GM06990 (cell line): ENCODE data around the gene PABPN1.
"Not testable (repeated sequence)": the region's sequence is repeated elsewhere in the genome, so short reads cannot be mapped to it uniquely, and the experiment has no call there.

ENCODE experiments used
- DNase-seq: peaks from one replicate; pipeline ENCODE4 v3.0.0-alpha.2; 2011; ENCODE audit not compliant: insufficient read length; ENCODE audit errors: extremely low read depth
- H3K27me3 ChIP-seq: replicated peaks from 2 replicates; pipeline ENCODE4 v1.6.0; 2011; ENCODE audit warnings: low read length; ENCODE audit not compliant: control insufficient read depth, insufficient read depth
- H3K36me3 ChIP-seq: 2 replicates; pipeline ENCODE4 v1.5.1; 2011; ENCODE audit warnings: low read length; ENCODE audit not compliant: control insufficient read depth, insufficient read depth
- H3K4me3 ChIP-seq: replicated peaks from 2 replicates; pipeline ENCODE4 v1.5.1; 2011; ENCODE audit warnings: low read depth, mild to moderate bottlenecking, control low read depth, low read length
- TF ChIP-seq, protein P1 (sequence below): IDR thresholded peaks from 2 replicates; pipeline ENCODE4 v1.5.1; 2011; ENCODE audit warnings: low read length, control low read depth, mild to moderate bottlenecking, inconsistent platforms; ENCODE audit not compliant: insufficient read depth, poor library complexity, severe bottlenecking

Gene PABPN1

DNA sequence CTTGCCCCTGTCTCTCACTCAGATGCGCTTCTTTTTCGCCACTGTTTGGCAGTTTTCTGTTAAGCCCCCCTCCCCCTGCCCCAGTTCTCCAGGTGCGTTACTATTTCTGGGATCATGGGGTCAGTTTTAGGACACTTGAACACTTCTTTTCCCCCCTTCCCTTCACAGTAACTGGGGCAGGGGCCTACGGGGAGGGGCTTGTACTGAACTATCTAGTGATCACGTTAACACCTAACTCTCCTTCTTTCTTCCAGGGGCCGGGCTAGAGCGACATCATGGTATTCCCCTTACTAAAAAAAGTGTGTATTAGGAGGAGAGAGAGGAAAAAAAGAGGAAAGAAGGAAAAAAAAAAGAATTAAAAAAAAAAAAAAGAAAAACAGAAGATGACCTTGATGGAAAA, 3.7 kb downstream of the PABPN1 start:
- no peak overlapping the region for H3K4me3 ChIP-seq
- H3K27me3 ChIP-seq: no peaks in the 10 kb centered on the region
- DNase-seq: no peak
- TF ChIP-seq, protein P1, sequence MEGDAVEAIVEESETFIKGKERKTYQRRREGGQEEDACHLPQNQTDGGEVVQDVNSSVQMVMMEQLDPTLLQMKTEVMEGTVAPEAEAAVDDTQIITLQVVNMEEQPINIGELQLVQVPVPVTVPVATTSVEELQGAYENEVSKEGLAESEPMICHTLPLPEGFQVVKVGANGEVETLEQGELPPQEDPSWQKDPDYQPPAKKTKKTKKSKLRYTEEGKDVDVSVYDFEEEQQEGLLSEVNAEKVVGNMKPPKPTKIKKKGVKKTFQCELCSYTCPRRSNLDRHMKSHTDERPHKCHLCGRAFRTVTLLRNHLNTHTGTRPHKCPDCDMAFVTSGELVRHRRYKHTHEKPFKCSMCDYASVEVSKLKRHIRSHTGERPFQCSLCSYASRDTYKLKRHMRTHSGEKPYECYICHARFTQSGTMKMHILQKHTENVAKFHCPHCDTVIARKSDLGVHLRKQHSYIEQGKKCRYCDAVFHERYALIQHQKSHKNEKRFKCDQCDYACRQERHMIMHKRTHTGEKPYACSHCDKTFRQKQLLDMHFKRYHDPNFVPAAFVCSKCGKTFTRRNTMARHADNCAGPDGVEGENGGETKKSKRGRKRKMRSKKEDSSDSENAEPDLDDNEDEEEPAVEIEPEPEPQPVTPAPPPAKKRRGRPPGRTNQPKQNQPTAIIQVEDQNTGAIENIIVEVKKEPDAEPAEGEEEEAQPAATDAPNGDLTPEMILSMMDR: no peak
- H3K36me3 ChIP-seq: peaks cover 15% of the 10 kb centered on the region

DNA sequence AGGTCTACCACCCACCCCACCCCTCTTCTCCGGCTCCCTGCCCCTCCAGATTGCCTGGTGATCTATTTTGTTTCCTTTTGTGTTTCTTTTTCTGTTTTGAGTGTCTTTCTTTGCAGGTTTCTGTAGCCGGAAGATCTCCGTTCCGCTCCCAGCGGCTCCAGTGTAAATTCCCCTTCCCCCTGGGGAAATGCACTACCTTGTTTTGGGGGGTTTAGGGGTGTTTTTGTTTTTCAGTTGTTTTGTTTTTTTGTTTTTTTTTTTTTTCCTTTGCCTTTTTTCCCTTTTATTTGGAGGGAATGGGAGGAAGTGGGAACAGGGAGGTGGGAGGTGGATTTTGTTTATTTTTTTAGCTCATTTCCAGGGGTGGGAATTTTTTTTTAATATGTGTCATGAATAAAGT, 4.5 kb downstream of the PABPN1 start:
- H3K27me3 ChIP-seq, DNase-seq, H3K4me3 ChIP-seq: not testable (repeated sequence)
- H3K36me3 ChIP-seq: peaks cover 15% of the 10 kb centered on the region

DNA sequence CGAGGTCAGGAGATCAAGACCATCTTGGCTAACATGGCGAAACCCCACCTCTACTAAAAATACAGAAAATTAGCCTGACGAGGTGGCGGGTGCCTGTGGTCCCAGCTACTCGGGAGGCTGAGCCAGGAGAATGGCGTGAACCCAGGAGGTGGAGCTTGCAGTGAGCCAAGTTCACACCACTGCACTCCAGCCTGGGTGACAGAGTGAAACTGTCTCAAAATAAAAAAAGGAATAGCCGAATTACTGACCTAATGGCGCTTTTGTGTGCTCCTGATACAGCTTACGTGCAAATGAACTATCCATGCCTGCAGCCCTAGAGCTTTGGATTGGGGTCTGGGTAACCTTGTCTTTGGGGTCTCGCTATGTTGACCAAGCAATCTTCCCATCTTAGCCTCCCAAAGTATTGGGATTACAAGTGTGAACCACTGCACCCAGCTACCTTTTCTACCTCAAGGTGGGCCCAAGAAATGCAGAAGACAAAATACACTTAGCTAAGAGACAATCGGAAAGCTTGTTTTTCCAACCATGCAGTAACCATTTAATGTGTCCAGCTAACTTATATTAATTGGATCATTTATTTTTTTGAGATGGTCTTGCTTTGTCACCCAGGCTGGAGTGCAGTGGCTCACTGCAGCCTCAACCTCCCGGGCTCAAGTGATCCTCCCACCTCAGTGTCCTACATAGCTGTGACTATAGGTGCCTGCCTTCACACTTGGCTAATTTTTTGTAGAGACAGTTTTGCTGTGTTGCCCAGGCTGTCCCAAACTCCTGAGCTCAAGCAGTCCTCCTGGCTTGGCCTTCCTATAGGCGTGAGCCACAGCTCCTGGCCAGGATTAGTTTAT, 5.5 kb downstream of the PABPN1 start:
- peaks cover 15% of the 10 kb centered on the region for H3K36me3 ChIP-seq
- H3K27me3 ChIP-seq: no peaks in the 10 kb centered on the region
- H3K4me3 ChIP-seq: no peak overlapping the region
- DNase-seq: no peak
- TF ChIP-seq, protein P1: no peak

DNA sequence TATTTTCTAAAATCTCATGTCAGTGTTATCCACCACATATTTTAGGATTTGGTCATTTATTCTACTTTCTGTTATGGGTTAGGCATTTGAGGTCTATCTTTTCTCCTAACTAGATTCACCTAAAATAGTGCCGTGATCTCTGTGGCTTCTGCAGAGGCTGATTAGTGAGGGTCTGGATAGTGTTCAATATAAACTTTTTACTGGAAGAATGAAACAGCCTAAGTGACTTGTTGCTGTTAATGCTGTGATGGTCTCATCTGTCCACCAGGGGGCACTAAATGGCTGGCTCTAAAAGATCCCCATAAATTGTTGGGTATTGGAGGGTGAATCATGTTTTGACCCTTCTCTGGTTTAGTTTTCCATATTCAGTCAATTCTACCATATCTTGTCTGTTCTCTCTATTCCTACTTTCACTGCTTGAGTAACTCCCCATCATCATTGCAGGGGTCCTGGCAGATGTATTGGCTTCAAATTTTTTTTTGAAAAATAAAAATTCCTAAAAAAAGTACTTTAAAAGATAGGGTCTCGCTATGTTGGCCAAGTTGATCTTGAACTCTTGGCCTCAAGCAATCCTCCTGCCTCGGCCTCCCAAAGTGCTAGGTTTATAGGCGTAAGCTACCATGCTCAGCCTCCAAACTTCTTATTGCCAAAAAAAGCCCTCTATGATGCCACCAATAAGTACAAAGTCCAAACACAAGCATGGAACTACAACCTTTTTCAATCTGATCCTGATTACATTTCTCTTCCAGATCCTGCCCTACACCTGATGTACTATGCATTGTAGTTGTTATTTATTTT, 6.9 kb downstream of the PABPN1 start:
- Histone ChIP-seq H3K4me3 (no peak overlapping the region), H3K36me3 (peaks cover 14% of the 10 kb centered on the region), H3K27me3 (no peaks in the 10 kb centered on the region)
- TF ChIP-seq, protein P1: peak; percentile 82
- DNase-seq: no peak

DNA sequence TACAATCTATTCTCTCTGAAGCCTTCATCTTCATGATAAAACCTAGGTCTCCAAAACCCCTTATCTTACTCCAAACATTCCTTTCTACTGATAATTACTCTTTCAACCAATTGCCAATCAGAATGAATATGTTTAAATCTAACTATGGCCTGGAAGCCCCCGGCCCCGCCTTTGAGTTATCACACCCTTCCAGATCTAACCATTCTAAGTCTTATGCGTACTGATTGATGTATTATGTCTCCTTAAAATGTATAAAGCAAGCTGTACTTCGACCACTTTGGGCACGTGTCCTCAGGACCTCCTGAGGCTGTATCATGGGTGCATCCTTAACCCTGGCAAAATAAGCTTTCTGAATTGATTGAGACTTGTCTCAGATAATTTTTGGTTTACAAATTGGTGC, 14.4 kb downstream of the PABPN1 start:
- no peak for DNase-seq

More for the DNA sequence above, 14.4 kb downstream of the PABPN1 start:
- TF ChIP-seq, protein P1: no peak
- no peak overlapping the region for H3K4me3 ChIP-seq
- no peaks in the 10 kb centered on the region for H3K27me3 ChIP-seq
- no peaks in the 10 kb centered on the region for H3K36me3 ChIP-seq
